Stomach (tissue), 9 donors: ENCODE results near the gene TMEM238L. TPM values are rescaled to one million over a fixed set of nuclear protein-coding genes. Genes with fewer than 3 reads are reported as not detected.
A peak's percentile ranks its signal among the peaks of the same experiment; 100 is the strongest.

Source experiments
- DNase-seq, 2 donors: peaks; one replicate each; pipeline versions ENCODE4 v3.0.0 to v3.0.0-alpha.2; 2013 to 2019
- H3K27ac ChIP-seq, 5 donors: fragments of 200-600 bp in 4 of 5; sonication (generic) in 4 of 5; one replicate each; pipeline ENCODE4 v1.5.1; 2013 to 2019; ENCODE audit warnings: mild to moderate bottlenecking in 1 of 5, moderate library complexity in 1 of 5
- H3K27me3 ChIP-seq, 3 donors: fragments of 200-600 bp; sonication (generic); one replicate each; pipeline ENCODE4 v1.5.1; 2017 to 2019; ENCODE audit warnings: mixed run types in 1 of 3
- H3K36me3 ChIP-seq, 4 donors: fragments of 200-600 bp; sonication (generic); 1 replicate in 3 of 4; 2 replicates in 1 of 4; pipeline ENCODE4 v1.5.1; 2016 to 2019
- H3K4me1 ChIP-seq, 4 donors: fragments of 200-600 bp; sonication (generic); one replicate each; pipeline ENCODE4 v1.5.1; 2016 to 2019
- H3K4me3 ChIP-seq, 4 donors: fragments of 200-600 bp; sonication (generic) in 3 of 4; one replicate each; pipeline ENCODE4 v1.5.1; 2016 to 2019; ENCODE audit warnings: mild to moderate bottlenecking in 1 of 4
- H3K9me3 ChIP-seq, 4 donors: fragments of 200-600 bp; sonication (generic); one replicate each; pipeline ENCODE4 v1.5.1; 2016 to 2019
- EP300 ChIP-seq: sonication (generic); formaldehyde crosslinking; IDR thresholded peaks from one replicate; pipeline ENCODE4 v1.6.1; 2017; ENCODE audit warnings: antibody characterized with exemption
- POLR2A ChIP-seq, 4 donors: fragments of 450-650 bp; IDR thresholded peaks; one replicate each; pipeline ENCODE4 v1.6.1; 2016; ENCODE audit warnings: antibody characterized with exemption in 4 of 4, control low read depth in 2 of 4, mild to moderate bottlenecking in 1 of 4, moderate library complexity in 1 of 4
- POLR2AphosphoS5 ChIP-seq, 3 donors: sonication (generic); formaldehyde crosslinking; IDR thresholded peaks; one replicate each; pipeline ENCODE4 v1.6.1; 2016; ENCODE audit warnings: antibody characterized with exemption in 3 of 3
- WGBS, 5 donors: extraction: QIAGEN DNeasy Blood & Tissue Kit in 3 of 5; methylation state at CpG; one replicate each; pipeline versions ENCODE4 v1.1.5 to v1.1.7; 2013 to 2018; 5-methylcytosine and 5-hydroxymethylcytosine counted together
- intact Hi-C: fragments of 100-400 bp; cut with DNase I; formaldehyde crosslinking; loops from one replicate; pipeline ENCODE4 v1.15.1; 2023; ENCODE audit warnings: low total_unique reads
- polyA plus RNA-seq, 3 donors: library from polyadenylated mRNA; stranded (reverse); fragments of 200-250 nt; gene quantifications; one replicate each; pipeline ENCODE4 v1.2.3, GENCODE V29; 2013
- total RNA-seq, 5 donors: library from RNA; depleted of rRNA; stranded (reverse); fragments of >200 nt; gene quantifications; one replicate each; pipeline versions ENCODE4 v1.1.0 to v1.2.3, GENCODE V29; 2014 to 2016
- TF ChIP-seq, protein P1 (sequence below), 7 experiments: fragments of 450-650 bp in 4 of 7; fragments of 200-600 bp in 3 of 7; sonication (generic) in 3 of 7; IDR thresholded peaks; one replicate each; pipeline ENCODE4 v1.5.1; 2016 to 2019; ENCODE audit warnings: antibody characterized with exemption in 7 of 7, control low read depth in 2 of 7, mild to moderate bottlenecking in 1 of 7
- donor health status: healthy with polysubstance abuse.
- donor health status: Bipolar disorder and iron deficiency.
- donor health status: healthy.

The TMEM238L gene
- total and polyA plus RNA-seq, 8 donors: 2.2 to 190 (median 38.2) TPM

DNA sequence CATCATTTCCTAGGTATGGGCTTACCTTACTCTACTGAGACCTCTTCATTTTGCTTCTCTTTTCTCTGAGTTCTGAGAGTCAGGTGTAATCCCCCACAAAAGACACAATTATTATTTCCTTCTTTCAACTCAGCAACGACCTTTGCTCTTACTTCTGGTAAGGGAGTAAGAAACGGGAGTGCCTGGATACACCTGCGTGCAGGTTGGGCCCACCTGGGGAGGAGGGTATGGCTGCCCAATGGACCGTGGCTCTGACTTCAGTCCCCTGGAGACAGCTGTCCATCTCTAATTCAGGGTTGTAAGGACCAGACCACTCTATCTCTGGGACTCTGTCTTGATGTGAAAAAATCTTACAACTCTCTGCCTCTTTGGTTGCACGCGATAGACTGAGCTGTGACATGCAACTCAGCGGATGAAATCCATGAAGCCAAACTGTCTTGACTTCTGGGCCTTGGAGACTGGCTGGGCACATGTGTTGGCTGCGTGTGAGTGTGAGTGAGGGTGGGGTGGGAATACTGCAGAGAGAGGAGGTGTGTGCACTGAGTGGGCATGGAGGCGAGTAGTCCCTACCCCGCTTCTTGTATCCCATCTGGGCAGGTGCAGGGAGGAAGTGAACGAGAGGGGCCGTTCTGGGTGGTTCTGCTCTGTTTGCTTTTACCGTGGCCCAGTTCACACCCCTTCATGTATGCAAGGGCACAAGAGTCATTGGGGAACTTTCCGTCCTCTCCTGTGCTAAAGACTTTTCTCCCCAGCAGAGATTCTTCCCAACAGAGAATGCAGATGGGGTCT is 1.2 kb downstream of the TMEM238L start:
- H3K36me3 ChIP-seq: no peaks in the 10 kb centered on the region
- H3K9me3 ChIP-seq: no peaks in the 10 kb centered on the region
- H3K27me3 ChIP-seq: no peaks in the 10 kb centered on the region
- DNase-seq: peak; percentile 80 to 85
- peaks cover 17 to 37% (median 25%) of the 10 kb centered on the region in 4 donors for H3K4me1 ChIP-seq
- H3K4me3 ChIP-seq: peak overlapping the region; percentile 25 to 46 (median 37)
- peak in 2 of 3 donors; percentile 21 to 89 for TF ChIP-seq POLR2AphosphoS5 (IDR thresholded peaks at IDR 0.05)
- TF ChIP-seq EP300: no peak
- peak in 2 of 4 donors; percentile 25 to 63 for TF ChIP-seq POLR2A (IDR thresholded peaks at IDR 0.05)
- TF ChIP-seq, protein P1, sequence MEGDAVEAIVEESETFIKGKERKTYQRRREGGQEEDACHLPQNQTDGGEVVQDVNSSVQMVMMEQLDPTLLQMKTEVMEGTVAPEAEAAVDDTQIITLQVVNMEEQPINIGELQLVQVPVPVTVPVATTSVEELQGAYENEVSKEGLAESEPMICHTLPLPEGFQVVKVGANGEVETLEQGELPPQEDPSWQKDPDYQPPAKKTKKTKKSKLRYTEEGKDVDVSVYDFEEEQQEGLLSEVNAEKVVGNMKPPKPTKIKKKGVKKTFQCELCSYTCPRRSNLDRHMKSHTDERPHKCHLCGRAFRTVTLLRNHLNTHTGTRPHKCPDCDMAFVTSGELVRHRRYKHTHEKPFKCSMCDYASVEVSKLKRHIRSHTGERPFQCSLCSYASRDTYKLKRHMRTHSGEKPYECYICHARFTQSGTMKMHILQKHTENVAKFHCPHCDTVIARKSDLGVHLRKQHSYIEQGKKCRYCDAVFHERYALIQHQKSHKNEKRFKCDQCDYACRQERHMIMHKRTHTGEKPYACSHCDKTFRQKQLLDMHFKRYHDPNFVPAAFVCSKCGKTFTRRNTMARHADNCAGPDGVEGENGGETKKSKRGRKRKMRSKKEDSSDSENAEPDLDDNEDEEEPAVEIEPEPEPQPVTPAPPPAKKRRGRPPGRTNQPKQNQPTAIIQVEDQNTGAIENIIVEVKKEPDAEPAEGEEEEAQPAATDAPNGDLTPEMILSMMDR (IDR thresholded peaks at IDR 0.05): no peak
- intact Hi-C loops: no loop called here
- WGBS, 5 donors: 31 to 58% (median 46%) methylated on average over 14 of the region's 14 CpGs
- peak overlapping the region; percentile 86 to 96 (median 89) for H3K27ac ChIP-seq

DNA sequence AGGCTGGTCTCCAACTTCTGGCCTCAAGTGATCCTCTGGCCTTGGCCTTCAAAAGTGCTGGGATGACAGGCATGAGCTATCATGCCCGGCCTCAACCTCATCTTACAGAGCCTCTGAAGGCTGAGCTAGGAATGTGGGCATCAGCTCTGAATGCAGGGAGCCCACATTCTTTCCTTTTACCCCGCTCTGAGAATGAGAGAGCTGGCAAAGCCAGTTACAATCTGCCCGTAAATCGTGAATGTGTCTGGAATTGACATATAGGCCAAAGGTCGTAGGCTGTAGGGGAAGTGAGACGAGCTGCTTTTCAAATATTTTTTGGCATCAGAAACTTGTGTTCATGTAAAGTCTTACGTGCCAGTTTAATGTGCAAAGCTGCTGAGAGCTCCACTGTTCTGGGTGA is 4.5 kb downstream of the TMEM238L start:
- peak in 1 of 2 donors; percentile 51 for DNase-seq
- 24 to 43% (median 38%) methylated on average over 7 of the region's 7 CpGs for WGBS, 5 donors
- Histone ChIP-seq H3K4me3 (no peak overlapping the region), H3K27ac (peak overlapping the region; percentile 86 to 96 (median 89)), H3K36me3 (peaks cover 0 to 19% (median 4%) of the 10 kb centered on the region in 4 donors), H3K4me1 (peaks cover 16 to 53% (median 36%) of the 10 kb centered on the region in 4 donors), H3K27me3 (no peaks in the 10 kb centered on the region), H3K9me3 (no peaks in the 10 kb centered on the region)
- TF ChIP-seq POLR2A (IDR thresholded peaks at IDR 0.05) (no peak), POLR2AphosphoS5 (IDR thresholded peaks at IDR 0.05) (no peak), EP300 (no peak)
- TF ChIP-seq, protein P1 (IDR thresholded peaks at IDR 0.05): no peak
- intact Hi-C loops: no loop called here

DNA sequence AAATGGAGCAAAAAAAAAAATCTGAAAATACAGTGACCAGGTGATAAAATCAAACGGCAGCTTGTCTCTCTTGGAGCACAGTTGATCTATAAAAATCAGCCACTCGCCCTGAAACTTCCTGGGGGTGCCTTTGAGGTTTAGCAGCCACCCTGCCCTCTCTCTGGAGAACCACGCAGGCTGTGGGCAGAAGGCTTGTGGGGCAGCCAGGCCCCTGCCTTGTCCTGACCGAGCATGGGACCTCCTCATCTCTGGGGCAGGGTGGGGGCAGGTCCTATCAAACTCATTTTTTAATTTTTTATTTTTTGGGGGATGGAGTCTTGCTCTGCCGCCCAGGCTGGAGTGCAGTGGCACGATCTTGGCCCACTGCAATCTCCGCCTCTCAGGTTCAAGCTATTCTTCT is 5.0 kb downstream of the TMEM238L start:
- 30 to 51% (median 44%) methylated on average over 7 of the region's 7 CpGs for whole genome bisulfite sequencing, 5 donors
- peak overlapping the region; percentile 86 to 96 (median 89) for H3K27ac ChIP-seq
- TF ChIP-seq, protein P1 (IDR thresholded peaks at IDR 0.05): no peak
- TF ChIP-seq POLR2A (IDR thresholded peaks at IDR 0.05): no peak
- TF ChIP-seq EP300: no peak
- no peak for TF ChIP-seq POLR2AphosphoS5 (IDR thresholded peaks at IDR 0.05)

DNA sequence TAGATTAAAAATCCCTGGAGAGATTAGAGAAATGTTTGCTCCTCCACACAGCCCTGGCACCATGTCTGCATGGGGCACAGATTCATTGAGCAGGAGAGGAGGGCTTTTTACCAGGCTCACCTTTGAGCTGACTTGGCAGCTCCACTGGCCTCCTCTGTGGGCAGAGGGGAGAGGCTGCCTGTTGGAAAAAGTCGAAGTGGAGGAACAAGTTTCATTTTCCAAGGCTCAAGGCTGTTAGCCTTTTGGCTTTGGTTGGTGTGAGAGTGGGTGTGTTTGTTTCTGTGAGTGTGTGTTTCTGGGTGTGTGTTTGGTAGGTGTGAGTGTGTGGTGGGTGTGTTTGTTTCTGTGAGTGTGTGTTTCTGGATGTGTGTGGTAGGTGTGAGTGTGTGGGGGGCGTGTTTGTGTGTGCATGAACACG is 5.6 kb downstream of the TMEM238L start:
- DNase-seq: peak; percentile 90 to 96
- TF ChIP-seq, protein P1 (IDR thresholded peaks at IDR 0.05): no peak
- TF ChIP-seq POLR2AphosphoS5 (IDR thresholded peaks at IDR 0.05) (peak; percentile 14 to 90 (median 31)), EP300 (no peak)

More for the DNA sequence above, 5.0 kb downstream of the TMEM238L start:
- H3K4me1 ChIP-seq: peaks cover 16 to 57% (median 37%) of the 10 kb centered on the region in 4 donors
- H3K4me3 ChIP-seq: no peak overlapping the region
- intact Hi-C loops: no loop called here
- no peak for DNase-seq
- peaks cover 0 to 20% (median 4%) of the 10 kb centered on the region in 4 donors for H3K36me3 ChIP-seq
- no peaks in the 10 kb centered on the region for H3K9me3 ChIP-seq
- H3K27me3 ChIP-seq: no peaks in the 10 kb centered on the region

More for the DNA sequence above, 5.6 kb downstream of the TMEM238L start:
- Histone ChIP-seq H3K9me3 (no peaks in the 10 kb centered on the region), H3K27ac (peak overlapping the region; percentile 86 to 96 (median 89)), H3K27me3 (no peaks in the 10 kb centered on the region), H3K36me3 (peaks cover 0 to 20% (median 4%) of the 10 kb centered on the region in 4 donors), H3K4me3 (peak overlapping the region; percentile 33 to 45 (median 34)), H3K4me1 (peaks cover 19 to 63% (median 41%) of the 10 kb centered on the region in 4 donors)
- 22 to 26% (median 23%) methylated on average over 3 of the region's 3 CpGs for WGBS, 5 donors
- intact Hi-C loops: no loop called here
